Astrocyte (in vitro differentiated cells and primary cell): ENCODE results near the gene RGS9. TPM values are rescaled to one million over a fixed set of nuclear protein-coding genes. Genes with fewer than 3 reads are reported as not detected.
A peak's percentile ranks its signal among the peaks of the same experiment; 100 is the strongest.

Experiments
- DNase-seq: peaks from one replicate; pipeline ENCODE4 v3.0.0-alpha.2; 2010; ENCODE audit warnings: low read depth
- FAIRE-seq: peaks from 2 replicates; lab custom pipeline; 2011; peaks lifted over from hg19 to GRCh38; lab: Jason Lieb, UNC
- H2AFZ ChIP-seq: 2 replicates; pipeline ENCODE4 v1.6.0; 2012; ENCODE audit warnings: low read depth, low read length, inconsistent platforms
- H3K27ac ChIP-seq: 2 replicates; pipeline ENCODE4 v1.5.1; 2011; ENCODE audit warnings: low read depth, low read length, inconsistent platforms
- H3K27me3 ChIP-seq: 2 replicates; pipeline ENCODE4 v1.6.0; 2011; ENCODE audit warnings: low read length, inconsistent platforms; ENCODE audit not compliant: insufficient read depth
- H3K36me3 ChIP-seq: 2 replicates; pipeline ENCODE4 v1.5.1; 2011; ENCODE audit warnings: low read length, inconsistent platforms; ENCODE audit not compliant: insufficient read depth
- H3K4me1 ChIP-seq: 2 replicates; pipeline ENCODE4 v1.5.1; 2011; ENCODE audit warnings: low read length, inconsistent platforms; ENCODE audit not compliant: insufficient read depth
- H3K4me2 ChIP-seq: 2 replicates; pipeline ENCODE4 v1.6.0; 2012; ENCODE audit warnings: low read length, inconsistent platforms
- H3K4me3 ChIP-seq: 2 replicates; pipeline ENCODE4 v1.5.1; 2011; ENCODE audit warnings: low read depth, mild to moderate bottlenecking, low read length, inconsistent platforms; ENCODE audit not compliant: insufficient read depth
- H3K79me2 ChIP-seq: 2 replicates; pipeline ENCODE4 v1.6.0; 2012; ENCODE audit warnings: mild to moderate bottlenecking, low read length, inconsistent platforms; ENCODE audit not compliant: insufficient read depth
- H3K9ac ChIP-seq: 2 replicates; pipeline ENCODE4 v1.6.0; 2012; ENCODE audit warnings: mild to moderate bottlenecking, low read length, inconsistent platforms
- H3K9me3 ChIP-seq: 2 replicates; pipeline ENCODE4 v1.5.1; 2012; ENCODE audit warnings: low read depth, mild to moderate bottlenecking, low read length, inconsistent platforms; ENCODE audit not compliant: insufficient read depth
- H4K20me1 ChIP-seq: 2 replicates; pipeline ENCODE4 v1.6.0; 2012; ENCODE audit warnings: low read length, inconsistent platforms; ENCODE audit not compliant: insufficient read depth
- H3K27ac Mint-ChIP-seq: one replicate; pipeline ENCODE4 v1.8.0; 2021; ENCODE audit warnings: mild to moderate bottlenecking, mixed read lengths; ENCODE audit not compliant: unreplicated experiment
- H3K27me3 Mint-ChIP-seq: one replicate; pipeline ENCODE4 v1.8.0; 2021; ENCODE audit warnings: low read depth, mixed read lengths; ENCODE audit not compliant: unreplicated experiment
- H3K36me3 Mint-ChIP-seq: one replicate; pipeline ENCODE4 v1.8.0; 2021; ENCODE audit warnings: low read depth, mixed read lengths; ENCODE audit not compliant: unreplicated experiment
- H3K4me1 Mint-ChIP-seq: one replicate; pipeline ENCODE4 v1.8.0; 2021; ENCODE audit warnings: low read depth, mixed read lengths; ENCODE audit not compliant: unreplicated experiment
- H3K4me3 Mint-ChIP-seq: one replicate; pipeline ENCODE4 v1.8.0; 2021; ENCODE audit warnings: mild to moderate bottlenecking, moderate library complexity, mixed read lengths; ENCODE audit not compliant: unreplicated experiment
- H3K9me3 Mint-ChIP-seq: one replicate; pipeline ENCODE4 v1.8.0; 2021; ENCODE audit warnings: mild to moderate bottlenecking, mixed read lengths; ENCODE audit not compliant: unreplicated experiment
- EZH2 ChIP-seq: IDR thresholded peaks from 2 replicates; pipeline ENCODE4 v1.6.1; 2012; ENCODE audit warnings: mild to moderate bottlenecking, low read length, inconsistent platforms; ENCODE audit not compliant: insufficient read depth
- total RNA-seq: library from RNA; stranded (reverse); gene quantifications from 2 replicates; pipeline ENCODE4 v1.2.1, GENCODE V29; 2021
- TF ChIP-seq, protein P1 (sequence below): IDR thresholded peaks from 2 replicates; pipeline ENCODE4 v1.5.1; 2011; ENCODE audit warnings: low read depth, mild to moderate bottlenecking, inconsistent platforms, low read length, moderate library complexity; ENCODE audit not compliant: insufficient read depth

Gene RGS9
- total RNA-seq, 1 donor from 2014 or later, result 9.4 TPM

DNA sequence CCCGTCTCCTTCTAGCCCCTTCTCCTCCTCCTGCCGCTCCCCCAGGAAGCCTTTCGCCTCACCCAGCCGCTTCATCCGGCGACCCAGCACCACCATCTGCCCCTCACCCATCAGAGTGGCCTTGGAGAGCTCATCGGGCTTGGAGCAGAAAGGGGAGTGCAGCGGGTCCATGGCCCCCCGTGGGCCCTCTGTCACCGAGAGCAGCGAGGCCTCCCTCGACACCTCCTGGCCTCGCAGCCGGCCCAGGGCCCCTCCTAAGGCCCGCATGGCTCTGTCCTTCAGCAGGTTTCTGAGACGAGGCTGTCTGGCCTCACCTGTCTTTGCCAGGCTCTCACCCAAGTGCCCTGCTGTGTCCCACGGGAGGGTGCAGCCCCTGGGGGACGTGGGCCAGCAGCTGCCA is 87.9 kb downstream of the RGS9 start:
- Histone ChIP-seq H3K4me3 (no peak overlapping the region), H3K36me3 (no peaks in the 10 kb centered on the region), H3K9me3 (no peaks in the 10 kb centered on the region), H4K20me1 (no peaks in the 10 kb centered on the region), H3K27ac (no peak overlapping the region), H3K9ac (no peak overlapping the region), H3K4me1 (peaks cover 15% of the 10 kb centered on the region), H3K27me3 (peaks cover 10% of the 10 kb centered on the region), H3K4me2 (no peak overlapping the region), H3K79me2 (no peaks in the 10 kb centered on the region), H2AFZ (no peak overlapping the region)
- Mint-ChIP-seq H3K27ac (no peak overlapping the region), H3K27me3 (peaks cover 2% of the 10 kb centered on the region), H3K36me3 (no peaks in the 10 kb centered on the region), H3K9me3 (peaks cover 2% of the 10 kb centered on the region), H3K4me1 (peaks cover 14% of the 10 kb centered on the region), H3K4me3 (no peak overlapping the region)
- FAIRE-seq (no peak), DNase-seq (no peak)
- no peak for TF ChIP-seq EZH2
- TF ChIP-seq, protein P1, sequence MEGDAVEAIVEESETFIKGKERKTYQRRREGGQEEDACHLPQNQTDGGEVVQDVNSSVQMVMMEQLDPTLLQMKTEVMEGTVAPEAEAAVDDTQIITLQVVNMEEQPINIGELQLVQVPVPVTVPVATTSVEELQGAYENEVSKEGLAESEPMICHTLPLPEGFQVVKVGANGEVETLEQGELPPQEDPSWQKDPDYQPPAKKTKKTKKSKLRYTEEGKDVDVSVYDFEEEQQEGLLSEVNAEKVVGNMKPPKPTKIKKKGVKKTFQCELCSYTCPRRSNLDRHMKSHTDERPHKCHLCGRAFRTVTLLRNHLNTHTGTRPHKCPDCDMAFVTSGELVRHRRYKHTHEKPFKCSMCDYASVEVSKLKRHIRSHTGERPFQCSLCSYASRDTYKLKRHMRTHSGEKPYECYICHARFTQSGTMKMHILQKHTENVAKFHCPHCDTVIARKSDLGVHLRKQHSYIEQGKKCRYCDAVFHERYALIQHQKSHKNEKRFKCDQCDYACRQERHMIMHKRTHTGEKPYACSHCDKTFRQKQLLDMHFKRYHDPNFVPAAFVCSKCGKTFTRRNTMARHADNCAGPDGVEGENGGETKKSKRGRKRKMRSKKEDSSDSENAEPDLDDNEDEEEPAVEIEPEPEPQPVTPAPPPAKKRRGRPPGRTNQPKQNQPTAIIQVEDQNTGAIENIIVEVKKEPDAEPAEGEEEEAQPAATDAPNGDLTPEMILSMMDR, result no peak

DNA sequence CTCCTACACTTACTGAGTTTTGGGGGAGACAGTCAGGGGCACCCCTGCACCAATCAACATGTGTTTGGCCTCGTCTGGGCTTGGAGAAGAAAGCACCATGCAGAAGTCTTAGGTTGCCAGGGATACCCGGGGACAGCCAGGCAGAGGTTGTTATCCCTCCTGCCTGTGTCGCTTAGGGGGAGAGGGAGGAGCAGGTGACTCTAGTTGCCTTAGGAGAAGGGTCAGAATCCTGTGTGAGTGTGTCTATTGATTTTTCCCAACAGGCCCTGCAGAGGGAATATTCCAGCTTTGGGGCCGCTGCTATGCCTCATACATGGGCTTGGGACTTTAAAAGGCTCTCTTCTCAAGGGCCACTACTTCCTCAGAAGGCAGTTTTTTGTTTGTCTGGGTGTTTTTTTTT is 89.1 kb downstream of the RGS9 start:
- peaks cover 17% of the 10 kb centered on the region for H3K4me1 Mint-ChIP-seq
- DNase-seq (no peak), FAIRE-seq (no peak)
- H2AFZ ChIP-seq, result no peak overlapping the region
- no peaks in the 10 kb centered on the region for H3K36me3 ChIP-seq
- no peaks in the 10 kb centered on the region for H3K36me3 Mint-ChIP-seq
- H3K9me3 Mint-ChIP-seq, result peaks cover 2% of the 10 kb centered on the region
- H3K9me3 ChIP-seq, result no peaks in the 10 kb centered on the region
- peak overlapping the region; percentile 54 for H3K4me3 Mint-ChIP-seq
- H3K79me2 ChIP-seq, result no peaks in the 10 kb centered on the region
- no peak overlapping the region for H3K4me3 ChIP-seq
- peaks cover 2% of the 10 kb centered on the region for H3K27me3 Mint-ChIP-seq
- no peak overlapping the region for H3K27ac ChIP-seq
- H3K27ac Mint-ChIP-seq, result no peak overlapping the region
- H3K27me3 ChIP-seq, result peaks cover 10% of the 10 kb centered on the region
- H3K4me2 ChIP-seq, result no peak overlapping the region
- TF ChIP-seq, protein P1, result no peak
- no peaks in the 10 kb centered on the region for H4K20me1 ChIP-seq
- peaks cover 10% of the 10 kb centered on the region for H3K4me1 ChIP-seq
- no peak overlapping the region for H3K9ac ChIP-seq

DNA sequence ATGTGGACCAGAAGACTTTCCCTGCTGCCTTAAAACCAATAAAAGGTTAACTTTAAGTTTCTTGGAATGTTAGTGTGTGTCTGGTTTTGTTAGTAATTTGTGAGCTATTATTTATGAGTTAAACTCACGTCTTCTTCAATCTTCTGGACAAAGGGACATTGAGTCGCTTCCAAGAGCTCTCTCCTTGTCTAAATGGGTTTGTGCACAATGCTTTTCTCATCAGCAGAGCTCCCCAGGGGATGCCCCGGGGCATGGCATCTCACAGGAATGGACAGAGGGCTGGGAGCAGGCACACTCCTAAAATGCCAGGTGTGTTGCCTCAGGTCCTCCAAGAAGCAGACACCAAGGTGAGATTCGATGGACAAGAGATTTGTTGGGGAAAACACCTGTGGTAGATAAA is 90.5 kb downstream of the RGS9 start:
- DNase-seq (no peak), FAIRE-seq (no peak)
- Mint-ChIP-seq H3K4me3 (no peak overlapping the region), H3K36me3 (no peaks in the 10 kb centered on the region), H3K9me3 (peaks cover 2% of the 10 kb centered on the region), H3K27me3 (peaks cover 4% of the 10 kb centered on the region), H3K4me1 (peaks cover 18% of the 10 kb centered on the region), H3K27ac (no peak overlapping the region)
- no peak overlapping the region for H2AFZ ChIP-seq
- H3K36me3 ChIP-seq, result no peaks in the 10 kb centered on the region
- H3K4me1 ChIP-seq, result peaks cover 10% of the 10 kb centered on the region
- H3K4me2 ChIP-seq, result no peak overlapping the region
- H3K27me3 ChIP-seq, result peaks cover 10% of the 10 kb centered on the region
- no peaks in the 10 kb centered on the region for H4K20me1 ChIP-seq
- TF ChIP-seq EZH2, result no peak
- TF ChIP-seq, protein P1, result no peak
- H3K27ac ChIP-seq, result no peak overlapping the region
- no peak overlapping the region for H3K4me3 ChIP-seq
- no peaks in the 10 kb centered on the region for H3K79me2 ChIP-seq
- H3K9ac ChIP-seq, result no peak overlapping the region
- H3K9me3 ChIP-seq, result no peaks in the 10 kb centered on the region
